HUES64 (cell line): ENCODE measurements around the gene B4GALT5.

ENCODE experiments used
- H3K27ac ChIP-seq: 2 replicates; pipeline ENCODE4 v1.7.0; 2013; ENCODE audit warnings: low read depth, low read length, inconsistent platforms
- H3K27me3 ChIP-seq: 2 replicates; pipeline ENCODE4 v1.6.1; 2013; ENCODE audit warnings: mild to moderate bottlenecking, low read length; ENCODE audit not compliant: insufficient read depth
- H3K36me3 ChIP-seq: 2 replicates; pipeline ENCODE4 v1.6.1; 2013; ENCODE audit warnings: mild to moderate bottlenecking, low read length; ENCODE audit not compliant: insufficient read depth
- H3K4me1 ChIP-seq: 2 replicates; pipeline ENCODE4 v1.6.1; 2013; ENCODE audit warnings: mild to moderate bottlenecking, low read length, moderate library complexity; ENCODE audit not compliant: insufficient read depth
- H3K4me3 ChIP-seq: 2 replicates; pipeline ENCODE4 v1.5.1; 2013; ENCODE audit warnings: mild to moderate bottlenecking, low read length, moderate library complexity
- H3K9ac ChIP-seq: 2 replicates; pipeline ENCODE4 v1.6.1; 2013; ENCODE audit warnings: mild to moderate bottlenecking, low read depth, low read length
- H3K9me3 ChIP-seq: 2 replicates; pipeline ENCODE4 v1.6.1; 2013; ENCODE audit warnings: low read depth, low read length; ENCODE audit not compliant: insufficient read depth
- WGBS: fragments of 150-250, 120-280 bp; methylation state at CpG from one replicate; pipeline ENCODE4 v1.1.7; 2013; ENCODE audit warnings: missing lambda C conversion rate; 5-methylcytosine and 5-hydroxymethylcytosine counted together

B4GALT5 gene

GRCh38 chr20:49610691-49611538, 102.8 kb downstream of the B4GALT5 start:
- H3K9me3 ChIP-seq = no peaks in the 10 kb centered on the region
- WGBS = 14% methylated on average over 48 of the region's 48 CpGs
- H3K27me3 ChIP-seq = no peaks in the 10 kb centered on the region
- peak overlapping the region; percentile 51 for H3K4me3 ChIP-seq
- no peak overlapping the region for H3K9ac ChIP-seq
- no peaks in the 10 kb centered on the region for H3K36me3 ChIP-seq
- no peak overlapping the region for H3K27ac ChIP-seq
- no peaks in the 10 kb centered on the region for H3K4me1 ChIP-seq

- H3K9me3 ChIP-seq = no peaks in the 10 kb centered on the region
- 9% methylated on average over 17 of the region's 17 CpGs for WGBS
- H3K9ac ChIP-seq = no peak overlapping the region
- no peaks in the 10 kb centered on the region for H3K36me3 ChIP-seq
- no peaks in the 10 kb centered on the region for H3K4me1 ChIP-seq
- H3K27me3 ChIP-seq = no peaks in the 10 kb centered on the region
- H3K4me3 ChIP-seq = peak overlapping the region; percentile 44
- H3K27ac ChIP-seq = no peak overlapping the region
These were observed 104.7 kb downstream of the B4GALT5 start for GRCh38 chr20:49608752-49609670.

DNA sequence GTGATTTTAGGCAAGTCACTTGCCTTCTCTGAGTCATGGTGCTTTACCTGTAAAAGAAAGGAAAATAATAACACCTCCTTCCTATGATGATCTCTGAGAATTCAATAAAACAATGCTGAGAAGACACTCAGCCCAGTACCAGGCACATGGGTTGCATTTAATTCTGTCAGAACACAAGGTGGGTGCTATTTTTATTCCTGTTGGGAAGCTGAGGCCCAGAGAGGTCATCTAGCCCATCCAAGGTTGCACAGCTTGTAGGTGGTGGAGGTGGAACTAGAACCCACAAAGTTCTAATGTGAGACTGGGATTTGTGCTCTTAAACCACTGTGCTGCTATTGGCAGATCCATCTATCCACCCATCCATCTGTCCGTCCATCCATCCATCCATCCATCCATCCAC, 106.1 kb downstream of the B4GALT5 start:
- H3K36me3 ChIP-seq = no peaks in the 10 kb centered on the region
- WGBS = 92% methylated on average over 1 of the region's 1 CpG
- no peak overlapping the region for H3K27ac ChIP-seq
- H3K4me3 ChIP-seq = no peak overlapping the region
- H3K4me1 ChIP-seq = no peaks in the 10 kb centered on the region
- H3K9ac ChIP-seq = no peak overlapping the region
- no peaks in the 10 kb centered on the region for H3K27me3 ChIP-seq
- no peaks in the 10 kb centered on the region for H3K9me3 ChIP-seq

- no peaks in the 10 kb centered on the region for H3K27me3 ChIP-seq
- no peak overlapping the region for H3K4me3 ChIP-seq
- no peak overlapping the region for H3K27ac ChIP-seq
- H3K36me3 ChIP-seq = no peaks in the 10 kb centered on the region
- H3K4me1 ChIP-seq = no peaks in the 10 kb centered on the region
- no peaks in the 10 kb centered on the region for H3K9me3 ChIP-seq
- WGBS = 63% methylated on average over 11 of the region's 11 CpGs
- no peak overlapping the region for H3K9ac ChIP-seq
These were observed 110.5 kb downstream of the B4GALT5 start for GRCh38 chr20:49603209-49603627.

- Histone ChIP-seq H3K4me1 (no peaks in the 10 kb centered on the region), H3K27ac (no peak overlapping the region), H3K9ac (no peak overlapping the region), H3K9me3 (peaks cover 3% of the 10 kb centered on the region; the same call in 1 of the 2 replicates), H3K36me3 (no peaks in the 10 kb centered on the region), H3K27me3 (no peaks in the 10 kb centered on the region), H3K4me3 (no peak overlapping the region)
- WGBS = 88% methylated on average over 9 of the region's 9 CpGs
These were observed 111.1 kb downstream of the B4GALT5 start for GRCh38 chr20:49602345-49603208.

GRCh38 chr20:49601153-49601924, 112.3 kb downstream of the B4GALT5 start:
- no peak overlapping the region for H3K9ac ChIP-seq
- no peaks in the 10 kb centered on the region for H3K36me3 ChIP-seq
- no peaks in the 10 kb centered on the region for H3K4me1 ChIP-seq
- peaks cover 3% of the 10 kb centered on the region; the same call in 1 of the 2 replicates for H3K9me3 ChIP-seq
- H3K4me3 ChIP-seq = no peak overlapping the region
- no peaks in the 10 kb centered on the region for H3K27me3 ChIP-seq
- 94% methylated on average over 5 of the region's 5 CpGs for WGBS
- no peak overlapping the region for H3K27ac ChIP-seq

- Histone ChIP-seq H3K27me3 (no peaks in the 10 kb centered on the region), H3K9me3 (peaks cover 3% of the 10 kb centered on the region; the same call in 1 of the 2 replicates), H3K36me3 (no peaks in the 10 kb centered on the region), H3K27ac (no peak overlapping the region), H3K4me3 (no peak overlapping the region), H3K4me1 (no peaks in the 10 kb centered on the region), H3K9ac (no peak overlapping the region)
- 86% methylated on average over 3 of the region's 4 CpGs for WGBS
These were observed 113.9 kb downstream of the B4GALT5 start for GRCh38 chr20:49599746-49600113.

GRCh38 chr20:49597825-49598395, 115.8 kb downstream of the B4GALT5 start:
- H3K36me3 ChIP-seq = no peaks in the 10 kb centered on the region
- H3K9ac ChIP-seq = no peak overlapping the region
- no peak overlapping the region for H3K27ac ChIP-seq
- H3K4me3 ChIP-seq = no peak overlapping the region
- no peaks in the 10 kb centered on the region for H3K27me3 ChIP-seq
- H3K4me1 ChIP-seq = no peaks in the 10 kb centered on the region
- peaks cover 3% of the 10 kb centered on the region; the same call in 1 of the 2 replicates for H3K9me3 ChIP-seq
- 98% methylated on average over 4 of the region's 4 CpGs for WGBS

DNA sequence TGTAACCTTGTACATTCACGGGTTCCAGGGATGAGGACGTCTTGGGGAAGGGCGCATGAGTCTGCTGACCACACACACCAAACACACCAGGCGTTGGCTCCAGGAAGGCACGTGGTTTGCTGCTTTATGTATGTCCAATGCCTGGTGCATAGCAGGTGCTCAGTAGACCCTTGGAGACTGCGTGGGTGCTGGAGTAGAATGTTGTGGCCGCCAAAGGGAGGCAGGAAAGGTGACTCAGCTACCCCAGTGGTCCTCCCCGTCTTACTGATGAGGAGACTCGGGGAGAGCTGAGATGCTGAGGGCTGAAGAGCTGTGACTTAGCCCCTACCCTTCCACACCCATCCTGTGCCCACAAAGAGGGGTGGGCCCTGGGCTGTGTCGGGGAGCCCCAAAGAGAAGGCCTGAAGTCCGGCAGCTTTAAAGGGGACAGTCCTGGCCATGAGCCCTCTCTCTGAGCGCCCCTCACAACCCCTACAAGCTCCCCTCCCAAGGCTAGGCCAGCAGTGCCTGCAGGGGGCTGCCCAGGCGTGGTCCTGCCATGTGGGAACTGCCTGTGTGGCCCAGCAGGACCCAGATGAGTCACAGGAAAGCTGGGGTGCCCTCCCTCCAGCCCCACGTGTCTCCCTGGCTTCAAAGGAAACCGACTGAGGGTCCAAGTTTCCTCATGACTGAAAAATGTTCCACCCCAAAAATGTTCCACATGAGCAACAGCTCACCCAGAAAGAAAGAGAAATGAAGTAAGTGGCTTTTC, 117.7 kb downstream of the B4GALT5 start:
- WGBS = 85% methylated on average over 15 of the region's 15 CpGs
- Histone ChIP-seq H3K4me3 (no peak overlapping the region), H3K9me3 (peaks cover 3% of the 10 kb centered on the region; the same call in 1 of the 2 replicates), H3K9ac (no peak overlapping the region), H3K27ac (no peak overlapping the region), H3K4me1 (no peaks in the 10 kb centered on the region), H3K27me3 (no peaks in the 10 kb centered on the region), H3K36me3 (no peaks in the 10 kb centered on the region)
